ENCODE data around the gene BORCS5. TPM values are rescaled to one million over a fixed set of nuclear protein-coding genes. Genes with fewer than 3 reads are reported as not detected.
A peak's percentile ranks its signal among the peaks of the same experiment; 100 is the strongest.

BORCS5 gene
- total RNA-seq, 1 experiment from 2014 or later: 13.9 TPM

DNA sequence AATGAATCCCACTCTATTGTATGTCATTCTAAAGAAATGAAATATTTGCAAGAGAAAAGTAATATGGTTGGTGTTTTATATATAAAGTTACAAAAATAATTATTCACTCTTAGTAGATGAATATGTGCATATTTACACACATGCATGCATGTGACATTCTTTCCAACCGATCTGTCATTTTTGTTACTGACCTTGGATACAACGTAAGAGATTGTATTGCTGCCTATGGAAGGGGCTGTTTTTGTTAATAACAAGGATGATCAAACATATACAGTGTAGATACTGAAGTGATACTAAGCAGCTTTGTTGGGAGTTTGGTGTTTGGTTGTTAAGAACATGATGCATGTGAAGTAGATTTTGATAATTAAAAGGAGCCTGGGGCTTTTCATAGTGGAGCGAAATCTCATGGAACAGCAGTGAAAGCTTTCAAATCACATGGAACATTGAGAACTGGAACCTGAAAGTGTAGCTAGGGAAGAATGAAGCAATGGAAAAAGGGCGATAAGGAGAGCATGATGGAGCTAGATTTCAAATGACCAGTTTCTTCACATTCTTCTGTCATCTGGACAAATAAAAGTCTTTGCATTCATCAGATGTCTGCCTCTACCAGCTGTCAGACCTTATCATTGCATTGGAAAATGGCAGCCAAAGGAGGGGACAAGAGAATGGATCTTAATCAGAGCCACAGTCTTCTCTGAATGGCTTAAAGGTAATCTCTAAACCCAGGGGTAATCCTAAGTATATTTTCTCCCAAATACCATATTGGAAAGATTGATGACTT is 10.0 kb downstream of the BORCS5 start:
- no peaks in the 10 kb centered on the region for H4K20me1 ChIP-seq (ENCODE audit: control insufficient read depth, insufficient read depth, insufficient read length)
- no peak overlapping the region for H2BK5ac ChIP-seq (ENCODE audit: insufficient read length, low read length)
- H3K23me2 ChIP-seq (ENCODE audit: insufficient read length, low read depth, low read length, poor library complexity, severe bottlenecking): no peaks in the 10 kb centered on the region
- H3K79me2 ChIP-seq (ENCODE audit: insufficient read depth, low read length): no peaks in the 10 kb centered on the region
- no peak overlapping the region for H3K23ac ChIP-seq (ENCODE audit: insufficient read length, low read depth, low read length)
- Mint-ChIP-seq H3K36me3 (ENCODE audit: insufficient read depth in 1 of 3, low read depth in 3 of 3) (no peaks in the 10 kb centered on the region; a peak in 2 of 7 replicates), H3K27ac (peak overlapping the region in 1 of 3 experiments; percentile 3; a peak in 1 of 7 replicates), H3K4me1 (peaks cover 0 to 9% of the 10 kb centered on the region in 2 experiments; a peak in 3 of 4 replicates), H3K4me3 (no peak overlapping the region), H3K9me3 (no peaks in the 10 kb centered on the region), H3K27me3 (ENCODE audit: low read depth) (no peaks in the 10 kb centered on the region; the same call in 1 of the 2 replicates)
- H4K5ac ChIP-seq (ENCODE audit: insufficient read length, low read depth, low read length): no peak overlapping the region
- DNase-seq: no peak
- peaks cover 2% of the 10 kb centered on the region; the same call in 1 of the 2 replicates for H3K4me1 ChIP-seq (ENCODE audit: insufficient read depth, low read length)
- no peak overlapping the region for H2AK5ac ChIP-seq (ENCODE audit: insufficient read length, low read length)
- no peak overlapping the region for H3K14ac ChIP-seq (ENCODE audit: insufficient read depth, low read length)
- no peak overlapping the region for H3K18ac ChIP-seq (ENCODE audit: insufficient read length, low read depth, low read length)
- no peak for TF ChIP-seq CTCF (conservative IDR thresholded peaks at IDR 0.05)
- H3K27ac ChIP-seq (ENCODE audit: insufficient read length, low read depth, low read length): no peak overlapping the region
- no peak overlapping the region for H3K56ac ChIP-seq (ENCODE audit: insufficient read length, low read depth, low read length)
- H2BK120ac ChIP-seq (ENCODE audit: low read depth, low read length, poor library complexity, severe bottlenecking): no peak overlapping the region
- no peaks in the 10 kb centered on the region for H3K9me3 ChIP-seq (ENCODE audit: control insufficient read depth, low read depth, low read length)
- no peak overlapping the region for H2BK12ac ChIP-seq (ENCODE audit: insufficient read length, low read depth, low read length)
- H3K9ac ChIP-seq (ENCODE audit: extremely low read depth, insufficient read length, low read length): no peak overlapping the region
- H3T11ph ChIP-seq (ENCODE audit: low read length): no peak overlapping the region
- H2BK20ac ChIP-seq (ENCODE audit: low read depth, low read length, poor library complexity, severe bottlenecking): no peak overlapping the region
- H4K8ac ChIP-seq (replicated peaks; ENCODE audit: insufficient read length, low read depth, low read length): no peak overlapping the region
- H2BK15ac ChIP-seq (ENCODE audit: low read depth, low read length): no peak overlapping the region
- H3K79me1 ChIP-seq (ENCODE audit: insufficient read depth, low read depth, low read length, poor library complexity, severe bottlenecking): no peaks in the 10 kb centered on the region
- H3K27me3 ChIP-seq (ENCODE audit: insufficient read depth, low read length): no peaks in the 10 kb centered on the region
- H2AFZ ChIP-seq (ENCODE audit: low read length): no peak overlapping the region
- no CpG with 5 or more reads among the region's 4 CpGs for WGBS (ENCODE audit: extremely low coverage, insufficient read length, low lambda C conversion rate)
- no peak overlapping the region for H3K4me2 ChIP-seq (ENCODE audit: insufficient read depth, insufficient read length, low read length)
- H4K91ac ChIP-seq (ENCODE audit: insufficient read length, low read depth, low read length): no peak overlapping the region
- H3K4ac ChIP-seq (ENCODE audit: low read depth, low read length): no peak overlapping the region

Measured in H9 (cell line).